Measurements from ENCODE around the gene MEAK7. TPM values are rescaled to one million over a fixed set of nuclear protein-coding genes. Genes with fewer than 3 reads are reported as not detected.

The MEAK7 gene
- total and polyA plus RNA-seq, 2 of the 8 experiments (the other 6 are each of a cell fraction or from before 2014, with no cell fraction given), result 9.6 to 19.6 TPM

GRCh38 chr16:84517366-84517765, 12.9 kb upstream of the MEAK7 start (continued):
- no peak for TF ChIP-seq SIRT6 (IDR thresholded peaks at IDR 0.05; ENCODE audit: low read length)
- TF ChIP-seq SP2 (IDR thresholded peaks at IDR 0.05; ENCODE audit: low read length), result no peak
- TF ChIP-seq RFX5 (IDR thresholded peaks at IDR 0.05; ENCODE audit: borderline replicate concordance, low read depth, low read length), result no peak
